DOHH2 (cell line): ENCODE results near the gene FAM118A.
A peak's percentile ranks its signal among the peaks of the same experiment; 100 is the strongest.

Source experiments
- H3F3A ChIP-seq: fragments of 200-600 bp; sonication (generic), shearing (Covaris generic); 2 replicates; pipeline ENCODE4 v1.6.0; 2016; ENCODE audit warnings: antibody characterized with exemption, mild to moderate bottlenecking; ENCODE audit not compliant: control insufficient read depth, insufficient read depth
- H3K27ac ChIP-seq: fragments of 200-600 bp; sonication (generic); 2 replicates; pipeline ENCODE4 v1.5.1; 2014; ENCODE audit warnings: low read depth, mild to moderate bottlenecking, low read length, moderate library complexity
- H3K27me3 ChIP-seq: fragments of 200-600 bp; sonication (generic); 2 replicates; pipeline ENCODE4 v1.6.1; 2014; ENCODE audit warnings: mild to moderate bottlenecking, low read length, mixed read lengths; ENCODE audit not compliant: control insufficient read depth
- H3K36me3 ChIP-seq: fragments of 200-600 bp; sonication (generic); 2 replicates; pipeline ENCODE4 v1.6.1; 2014; ENCODE audit warnings: mild to moderate bottlenecking, low read length, moderate library complexity, mixed read lengths; ENCODE audit not compliant: control insufficient read depth
- H3K4me1 ChIP-seq: fragments of 200-600 bp; sonication (generic); 2 replicates; pipeline ENCODE4 v1.6.1; 2014; ENCODE audit warnings: mild to moderate bottlenecking, low read length, mixed read lengths; ENCODE audit not compliant: control insufficient read depth
- H3K4me2 ChIP-seq: fragments of 200-600 bp; sonication (generic); 2 replicates; pipeline ENCODE4 v1.6.0; 2014; ENCODE audit warnings: mild to moderate bottlenecking, low read length, moderate library complexity
- H3K4me3 ChIP-seq: fragments of 200-600 bp; sonication (generic); 2 replicates; pipeline ENCODE4 v1.5.1; 2014; ENCODE audit warnings: mild to moderate bottlenecking, low read length, mixed read lengths
- H3K79me2 ChIP-seq: fragments of 200-600 bp; sonication (generic); 2 replicates; pipeline ENCODE4 v1.6.1; 2014; ENCODE audit warnings: mild to moderate bottlenecking, low read length, mixed read lengths; ENCODE audit not compliant: control insufficient read depth
- H3K9me2 ChIP-seq: fragments of 200-600 bp; sonication (generic); replicated peaks from 2 replicates; pipeline ENCODE4 v1.6.1; 2014; ENCODE audit warnings: mild to moderate bottlenecking, low read length, mixed read lengths; ENCODE audit not compliant: control insufficient read depth
- H3K9me3 ChIP-seq: fragments of 200-600 bp; sonication (generic); 2 replicates; pipeline ENCODE4 v1.6.1; 2014; ENCODE audit warnings: antibody characterized with exemption, low read length, mixed read lengths; ENCODE audit not compliant: control insufficient read depth, insufficient read depth
- H4K20me1 ChIP-seq: fragments of 200-600 bp; sonication (generic); 2 replicates; pipeline ENCODE4 v1.6.0; 2014; ENCODE audit warnings: low read depth, mild to moderate bottlenecking, antibody characterized with exemption, low read length, moderate library complexity; ENCODE audit not compliant: control insufficient read depth, insufficient read depth
- CTCF ChIP-seq: fragments of 200-600 bp; sonication (generic); IDR thresholded peaks from one replicate; pipeline ENCODE4 v1.5.1; 2014; ENCODE audit warnings: antibody characterized with exemption, mild to moderate bottlenecking, low read depth, low read length; ENCODE audit not compliant: poor library complexity, severe bottlenecking
- EZH2phosphoT487 ChIP-seq: fragments of 200-600 bp; sonication (generic); IDR thresholded peaks from 2 replicates; pipeline ENCODE4 v1.6.1; 2017; ENCODE audit warnings: borderline replicate concordance, mild to moderate bottlenecking, antibody characterized with exemption, low read length, moderate library complexity, mixed read lengths

Gene FAM118A

DNA sequence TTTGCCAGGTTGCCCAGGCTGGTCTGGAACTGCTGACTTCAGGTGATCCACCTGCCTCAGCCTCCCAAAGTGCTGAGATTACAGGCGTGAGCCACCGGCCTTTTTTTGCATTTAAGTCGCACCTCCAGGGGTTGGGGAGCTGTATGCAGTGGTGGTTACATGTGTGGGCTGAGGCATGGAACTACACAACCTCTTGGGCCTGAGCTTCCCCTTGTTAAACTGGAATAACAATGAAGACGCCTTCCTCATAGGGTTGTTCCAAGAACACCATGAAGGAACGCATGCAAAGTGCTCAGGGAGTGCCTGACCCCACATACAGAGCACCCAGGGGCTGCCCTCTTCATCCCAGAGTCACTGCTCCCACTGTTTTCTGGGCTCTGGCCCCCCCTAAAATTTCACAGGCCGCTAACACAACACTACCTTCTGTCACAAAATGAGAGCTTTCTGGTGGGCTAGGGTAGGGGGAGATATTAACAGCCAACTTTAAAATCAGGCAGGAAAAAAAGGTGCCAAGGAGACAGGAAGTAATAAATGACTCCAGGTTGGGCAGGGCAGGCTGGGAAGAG lies 1.3 kb upstream of the FAM118A start:
- Histone ChIP-seq H3K27ac (no peak overlapping the region), H3K4me1 (peaks cover 19% of the 10 kb centered on the region), H3F3A (no peaks in the 10 kb centered on the region), H3K4me3 (no peak overlapping the region), H3K27me3 (no peaks in the 10 kb centered on the region), H3K9me2 (no peaks in the 10 kb centered on the region), H3K79me2 (peaks cover 24% of the 10 kb centered on the region), H3K4me2 (peak overlapping the region; percentile 89), H4K20me1 (peaks cover 5% of the 10 kb centered on the region; the same call in 1 of the 2 replicates), H3K9me3 (no peaks in the 10 kb centered on the region), H3K36me3 (peaks cover 4% of the 10 kb centered on the region; the same call in 1 of the 2 replicates)
- TF ChIP-seq EZH2phosphoT487 (no peak), CTCF (no peak)

DNA sequence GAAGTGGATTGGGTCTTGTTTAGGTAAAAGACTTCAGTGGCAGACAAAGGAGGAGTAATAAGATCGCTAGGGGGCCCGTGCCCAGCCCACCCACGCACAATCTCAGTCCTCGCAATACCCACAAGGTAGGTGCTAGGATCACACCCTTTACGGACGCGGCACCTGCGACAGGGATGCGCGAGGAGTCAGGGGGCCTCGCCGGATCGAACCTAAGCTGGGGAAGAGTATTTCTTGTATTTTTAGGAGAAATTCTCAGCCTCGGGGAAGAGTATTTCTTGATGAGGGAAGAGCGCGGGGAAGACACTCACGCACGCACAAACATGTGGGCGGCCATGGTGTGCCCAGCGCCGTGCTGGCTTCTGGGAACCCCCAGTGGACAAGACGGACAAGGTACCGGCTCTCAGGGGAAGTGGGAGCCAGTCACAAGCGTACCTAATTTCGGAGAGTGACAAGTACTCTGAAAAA lies 745 bp upstream of the FAM118A start:
- TF ChIP-seq EZH2phosphoT487 (no peak), CTCF (no peak)
- H3K27me3 ChIP-seq = no peaks in the 10 kb centered on the region
- peaks cover 19% of the 10 kb centered on the region for H3K4me1 ChIP-seq
- H3K36me3 ChIP-seq = peaks cover 4% of the 10 kb centered on the region; the same call in 1 of the 2 replicates
- H3K27ac ChIP-seq = no peak overlapping the region
- H3K4me3 ChIP-seq = peak overlapping the region; percentile 71
- H3K9me3 ChIP-seq = no peaks in the 10 kb centered on the region
- H3K79me2 ChIP-seq = peaks cover 26% of the 10 kb centered on the region
- no peaks in the 10 kb centered on the region for H3K9me2 ChIP-seq
- H3K4me2 ChIP-seq = peak overlapping the region; percentile 89
- peaks cover 5% of the 10 kb centered on the region; the same call in 1 of the 2 replicates for H4K20me1 ChIP-seq
- H3F3A ChIP-seq = no peaks in the 10 kb centered on the region

DNA sequence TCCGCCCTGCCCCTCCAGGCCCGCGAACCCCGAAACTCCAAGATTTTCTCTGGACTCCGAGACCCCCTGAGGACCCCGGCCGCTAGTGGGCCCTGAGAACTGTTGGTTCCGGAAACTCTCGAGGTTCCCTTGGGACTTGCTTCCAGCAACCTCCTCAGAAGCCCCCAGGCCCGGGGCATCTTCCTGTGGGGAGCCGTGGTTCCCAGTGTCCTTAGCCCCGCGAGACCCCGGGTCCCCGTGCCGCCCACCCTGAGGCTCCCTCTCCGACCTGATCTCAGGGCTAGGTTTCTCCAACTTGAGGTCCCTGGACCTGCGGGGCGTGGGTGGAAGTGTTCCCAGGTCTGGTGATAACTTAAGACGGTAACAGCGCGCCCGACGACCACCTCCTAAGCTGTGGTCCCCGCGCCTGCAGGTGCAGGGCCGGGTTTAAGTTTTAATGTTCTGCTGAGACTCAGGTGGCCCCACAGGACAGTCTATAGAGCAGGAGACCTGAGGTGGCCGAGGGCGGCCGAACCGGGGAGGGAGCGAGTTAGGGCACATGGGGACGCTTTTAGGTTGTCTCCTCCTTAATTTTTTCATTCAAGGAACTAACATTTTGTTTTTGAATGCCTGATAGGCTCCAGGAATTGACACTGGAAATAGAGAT lies 720 bp downstream of the FAM118A start:
- Histone ChIP-seq H3K79me2 (peaks cover 40% of the 10 kb centered on the region), H4K20me1 (peaks cover 5% of the 10 kb centered on the region; the same call in 1 of the 2 replicates), H3K27ac (peak overlapping the region; percentile 56)

More for the DNA sequence above, 720 bp downstream of the FAM118A start:
- no peaks in the 10 kb centered on the region for H3K9me3 ChIP-seq
- no peaks in the 10 kb centered on the region for H3K27me3 ChIP-seq
- no peak for TF ChIP-seq EZH2phosphoT487
- TF ChIP-seq CTCF = no peak
- H3K9me2 ChIP-seq = no peaks in the 10 kb centered on the region
- H3K4me3 ChIP-seq = peak overlapping the region; percentile 77
- H3F3A ChIP-seq = no peaks in the 10 kb centered on the region
- H3K4me1 ChIP-seq = peaks cover 19% of the 10 kb centered on the region
- H3K4me2 ChIP-seq = peak overlapping the region; percentile 93
- H3K36me3 ChIP-seq = peaks cover 4% of the 10 kb centered on the region; the same call in 1 of the 2 replicates
